HG03354 (cell line): ENCODE results near the gene CSNK2A2.

Source experiments
- ATAC-seq: cut with Tn5 transposase; IDR thresholded peaks from one replicate; pipeline ENCODE4 v1.9.1; 2021; ENCODE audit warnings: mild to moderate bottlenecking; ENCODE audit not compliant: unreplicated experiment, poor library complexity, severe bottlenecking

The CSNK2A2 gene

DNA sequence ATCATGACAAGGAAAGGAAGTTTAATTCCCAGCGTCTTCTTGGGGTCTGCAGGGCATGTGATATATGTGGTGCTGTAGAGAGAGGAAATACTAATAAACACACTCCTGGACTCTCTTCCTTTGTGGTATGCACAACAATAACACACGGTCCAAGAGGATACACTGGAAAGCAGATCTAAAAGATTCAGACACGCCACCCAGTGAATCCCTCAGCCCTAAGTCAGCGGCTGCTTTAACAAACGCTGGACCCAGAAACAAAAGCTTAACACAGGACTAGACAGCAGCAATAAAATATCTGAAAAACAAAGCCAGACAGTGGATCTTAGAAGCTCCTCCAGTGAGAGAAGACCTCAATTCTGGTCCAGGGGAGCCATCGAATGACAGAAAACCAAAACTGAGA is 81.8 kb downstream of the CSNK2A2 start:
- no peak for ATAC-seq

DNA sequence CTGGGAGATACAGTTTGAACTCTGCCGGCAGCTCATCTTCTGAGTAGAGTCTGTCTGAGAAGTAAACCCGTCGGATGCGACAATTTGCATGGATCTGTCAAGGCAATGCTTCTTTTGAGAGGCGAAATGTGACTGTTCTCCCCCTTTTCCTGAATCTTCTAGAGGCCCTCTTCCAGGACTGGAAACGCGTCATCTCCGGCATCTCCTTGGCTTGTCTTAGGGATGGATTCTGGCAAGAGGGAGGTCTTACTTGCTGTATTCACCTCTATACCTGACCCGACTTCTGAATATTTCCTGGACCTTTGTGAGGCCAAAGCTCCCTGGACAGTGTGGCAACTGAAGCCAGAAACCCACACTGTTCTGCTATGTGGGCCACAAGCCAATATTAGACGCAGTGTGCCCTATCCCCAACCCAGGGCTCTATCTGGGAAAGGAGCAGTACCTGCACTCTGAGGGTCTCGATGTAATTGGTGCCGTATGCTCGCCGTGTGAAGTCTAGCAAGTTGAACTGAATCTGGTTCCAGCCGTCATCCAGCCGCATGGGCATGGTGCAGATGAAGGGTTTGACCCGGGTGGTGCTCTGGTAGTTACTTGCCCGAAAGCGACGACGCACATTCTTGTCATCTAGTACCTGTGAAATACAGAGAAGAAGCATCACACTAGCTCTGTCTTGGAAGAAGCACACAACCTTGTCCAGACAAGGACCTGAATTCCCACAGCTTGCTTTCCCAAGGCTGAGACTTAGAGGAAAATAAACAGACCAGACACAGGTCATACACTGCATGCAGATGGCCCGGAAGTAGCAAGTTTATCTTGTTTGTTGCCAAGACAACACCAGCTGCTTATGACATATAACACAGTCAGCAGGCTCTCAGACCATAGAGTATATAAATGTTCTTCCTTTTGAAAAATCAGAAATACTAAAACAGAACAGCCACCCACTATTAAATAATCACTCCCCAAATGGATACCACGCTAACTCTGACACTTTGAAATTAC is 82.8 kb downstream of the CSNK2A2 start:
- ATAC-seq = no peak

DNA sequence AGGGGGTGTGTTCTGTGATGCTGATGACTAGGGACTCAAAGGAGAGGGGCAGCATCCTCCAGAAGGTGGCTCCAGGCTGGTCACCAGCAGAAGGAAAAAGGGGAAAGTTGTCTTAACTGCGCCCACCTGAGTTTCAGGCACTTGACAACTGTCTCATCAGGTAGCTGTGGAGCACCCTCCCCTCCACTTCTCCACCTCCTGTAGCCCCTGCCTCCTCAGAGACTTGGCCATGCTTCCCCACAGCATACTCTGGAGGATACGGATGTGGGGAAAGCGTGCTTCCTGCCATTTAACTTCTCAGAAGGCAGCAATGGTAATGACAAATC is 86.6 kb downstream of the CSNK2A2 start:
- no peak for ATAC-seq

GRCh38 chr16:58110571-58111301 is 87.2 kb downstream of the CSNK2A2 start:
- ATAC-seq = no peak

GRCh38 chr16:58109881-58110280 is 88.0 kb downstream of the CSNK2A2 start:
- no peak for ATAC-seq

GRCh38 chr16:58109330-58109729 is 88.6 kb downstream of the CSNK2A2 start:
- peak; percentile 47 for ATAC-seq
